ENCODE results near the gene DNPEP.
"Not testable (repeated sequence)": the region's sequence is repeated elsewhere in the genome, so short reads cannot be mapped to it uniquely, and the experiment has no call there.

The DNPEP gene

DNA sequence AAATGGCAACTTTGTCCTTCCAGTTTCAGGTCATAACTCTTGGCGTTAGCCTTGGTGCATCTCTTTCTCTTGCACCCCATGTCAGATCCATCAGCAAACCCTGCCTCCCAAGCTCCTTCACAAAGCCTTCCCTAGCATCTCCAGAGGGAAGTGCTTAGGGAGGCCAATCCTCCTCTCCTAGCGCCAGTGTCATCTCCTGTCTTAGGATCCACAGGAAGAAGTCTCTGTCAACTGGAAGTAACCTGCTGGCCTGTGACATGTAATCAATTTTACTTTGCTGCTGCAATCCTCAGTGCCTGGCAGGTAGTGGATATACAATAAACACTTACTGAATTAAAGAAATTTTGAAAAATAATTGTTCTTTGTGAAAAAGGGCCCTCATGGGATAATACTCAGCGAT, 7.9 kb upstream of the DNPEP start (continued):
- TF ChIP-seq, protein P1, sequence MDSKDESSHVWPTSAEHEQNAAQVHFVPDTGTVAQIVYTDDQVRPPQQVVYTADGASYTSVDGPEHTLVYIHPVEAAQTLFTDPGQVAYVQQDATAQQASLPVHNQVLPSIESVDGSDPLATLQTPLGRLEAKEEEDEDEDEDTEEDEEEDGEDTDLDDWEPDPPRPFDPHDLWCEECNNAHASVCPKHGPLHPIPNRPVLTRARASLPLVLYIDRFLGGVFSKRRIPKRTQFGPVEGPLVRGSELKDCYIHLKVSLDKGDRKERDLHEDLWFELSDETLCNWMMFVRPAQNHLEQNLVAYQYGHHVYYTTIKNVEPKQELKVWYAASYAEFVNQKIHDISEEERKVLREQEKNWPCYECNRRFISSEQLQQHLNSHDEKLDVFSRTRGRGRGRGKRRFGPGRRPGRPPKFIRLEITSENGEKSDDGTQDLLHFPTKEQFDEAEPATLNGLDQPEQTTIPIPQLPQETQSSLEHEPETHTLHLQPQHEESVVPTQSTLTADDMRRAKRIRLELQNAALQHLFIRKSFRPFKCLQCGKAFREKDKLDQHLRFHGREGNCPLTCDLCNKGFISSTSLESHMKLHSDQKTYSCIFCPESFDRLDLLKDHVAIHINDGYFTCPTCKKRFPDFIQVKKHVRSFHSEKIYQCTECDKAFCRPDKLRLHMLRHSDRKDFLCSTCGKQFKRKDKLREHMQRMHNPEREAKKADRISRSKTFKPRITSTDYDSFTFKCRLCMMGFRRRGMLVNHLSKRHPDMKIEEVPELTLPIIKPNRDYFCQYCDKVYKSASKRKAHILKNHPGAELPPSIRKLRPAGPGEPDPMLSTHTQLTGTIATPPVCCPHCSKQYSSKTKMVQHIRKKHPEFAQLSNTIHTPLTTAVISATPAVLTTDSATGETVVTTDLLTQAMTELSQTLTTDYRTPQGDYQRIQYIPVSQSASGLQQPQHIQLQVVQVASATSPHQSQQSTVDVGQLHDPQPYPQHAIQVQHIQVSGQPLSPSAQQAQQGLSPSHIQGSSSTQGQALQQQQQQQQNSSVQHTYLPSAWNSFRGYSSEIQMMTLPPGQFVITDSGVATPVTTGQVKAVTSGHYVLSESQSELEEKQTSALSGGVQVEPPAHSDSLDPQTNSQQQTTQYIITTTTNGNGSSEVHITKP (tag by site-specific recombination; IDR thresholded peaks at IDR 0.05): no peak

DNA sequence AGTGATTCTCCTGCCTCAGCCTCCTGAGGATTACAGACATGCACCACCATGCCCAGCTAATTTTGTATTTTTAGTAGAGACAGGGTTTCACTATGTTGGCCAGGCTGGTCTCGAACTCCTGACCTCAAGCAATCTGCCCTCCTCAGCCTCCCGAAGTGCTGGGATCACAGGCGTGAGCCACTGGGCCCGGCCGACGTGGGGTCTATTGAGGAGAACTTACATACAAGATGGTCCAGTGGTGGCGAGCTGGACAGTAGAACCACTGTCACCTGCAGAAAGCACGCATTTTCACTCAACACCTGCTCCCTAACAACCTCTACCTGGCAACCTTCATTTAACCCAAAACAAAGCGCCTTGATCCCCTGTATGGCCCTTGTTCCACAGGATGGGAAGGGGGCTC, 7.3 kb upstream of the DNPEP start:
- CTCF ChIA-PET; H3K27ac ChIP-seq (ENCODE audit: extremely low read depth, low read depth, low read length); H3K4me1 ChIP-seq (ENCODE audit: control insufficient read depth, insufficient read depth, low read length); H3K4me3 ChIP-seq (ENCODE audit: low read depth, low read length); H3K36me3 ChIP-seq (ENCODE audit: control insufficient read depth in 2 of 2, insufficient read depth in 1 of 2, low read length in 2 of 2); H3K9me3 ChIP-seq (ENCODE audit: control insufficient read depth, insufficient read depth, low read depth, low read length); POLR2A ChIA-PET: not testable (repeated sequence)

DNA sequence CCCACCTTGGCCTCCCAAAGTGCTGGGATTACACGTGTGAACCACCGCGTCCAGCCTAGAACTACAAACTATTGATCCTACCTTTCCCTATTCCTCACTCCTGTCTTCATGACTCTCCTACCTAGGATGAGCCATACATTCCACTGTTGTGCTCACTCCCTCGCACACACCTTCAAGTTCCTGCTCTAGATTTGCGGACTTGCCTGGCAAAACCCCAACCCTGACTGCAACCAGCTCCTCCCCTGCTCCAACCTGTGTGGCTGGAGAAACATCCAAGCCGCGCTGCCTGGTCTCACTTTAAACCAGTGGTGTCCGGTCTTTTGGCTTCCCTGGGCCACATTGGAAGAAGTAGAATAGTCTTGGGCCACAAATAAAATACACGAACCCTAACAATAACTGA, 5.0 kb upstream of the DNPEP start:
- H3K27ac ChIP-seq (ENCODE audit: extremely low read depth, low read depth, low read length): no peak overlapping the region
- POLR2A ChIA-PET: interaction anchor here (1.3 kb wide), 1 partner anchor 10 kb away, joined by 3 read pairs; no protein-coding TSS in a partner anchor
- TF ChIP-seq ZNF544 (tag by site-specific recombination; IDR thresholded peaks at IDR 0.05) (no peak), ZNF623 (tag by site-specific recombination; IDR thresholded peaks at IDR 0.05) (no peak), ZNF560 (tag by site-specific recombination; IDR thresholded peaks at IDR 0.05; ENCODE audit: borderline replicate concordance) (no peak), HOXA7 (CRISPR knock-in tag; IDR thresholded peaks at IDR 0.05; ENCODE audit: borderline replicate concordance) (no peak), ZNF514 (tag by site-specific recombination; IDR thresholded peaks at IDR 0.05) (no peak), ZSCAN16 (tag by site-specific recombination; IDR thresholded peaks at IDR 0.05) (no peak), ZSCAN23 (tag by site-specific recombination; IDR thresholded peaks at IDR 0.05) (no peak), ZNF174 (tag by site-specific recombination; IDR thresholded peaks at IDR 0.05) (no peak), ZNF350 (tag by site-specific recombination; IDR thresholded peaks at IDR 0.05) (no peak), ZNF76 (tag by site-specific recombination; IDR thresholded peaks at IDR 0.05; ENCODE audit: borderline replicate concordance, low read depth) (no peak)
- TF ChIP-seq, protein P2, sequence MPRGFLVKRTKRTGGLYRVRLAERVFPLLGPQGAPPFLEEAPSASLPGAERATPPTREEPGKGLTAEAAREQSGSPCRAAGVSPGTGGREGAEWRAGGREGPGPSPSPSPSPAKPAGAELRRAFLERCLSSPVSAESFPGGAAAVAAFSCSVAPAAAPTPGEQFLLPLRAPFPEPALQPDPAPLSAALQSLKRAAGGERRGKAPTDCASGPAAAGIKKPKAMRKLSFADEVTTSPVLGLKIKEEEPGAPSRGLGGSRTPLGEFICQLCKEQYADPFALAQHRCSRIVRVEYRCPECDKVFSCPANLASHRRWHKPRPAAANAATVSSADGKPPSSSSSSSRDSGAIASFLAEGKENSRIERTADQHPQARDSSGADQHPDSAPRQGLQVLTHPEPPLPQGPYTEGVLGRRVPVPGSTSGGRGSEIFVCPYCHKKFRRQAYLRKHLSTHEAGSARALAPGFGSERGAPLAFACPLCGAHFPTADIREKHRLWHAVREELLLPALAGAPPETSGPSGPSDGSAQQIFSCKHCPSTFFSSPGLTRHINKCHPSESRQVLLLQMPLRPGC (tag by site-specific recombination; IDR thresholded peaks at IDR 0.05): no peak
- TF ChIP-seq, protein P1 (tag by site-specific recombination; IDR thresholded peaks at IDR 0.05): no peak
- TF ChIP-seq, protein P3, sequence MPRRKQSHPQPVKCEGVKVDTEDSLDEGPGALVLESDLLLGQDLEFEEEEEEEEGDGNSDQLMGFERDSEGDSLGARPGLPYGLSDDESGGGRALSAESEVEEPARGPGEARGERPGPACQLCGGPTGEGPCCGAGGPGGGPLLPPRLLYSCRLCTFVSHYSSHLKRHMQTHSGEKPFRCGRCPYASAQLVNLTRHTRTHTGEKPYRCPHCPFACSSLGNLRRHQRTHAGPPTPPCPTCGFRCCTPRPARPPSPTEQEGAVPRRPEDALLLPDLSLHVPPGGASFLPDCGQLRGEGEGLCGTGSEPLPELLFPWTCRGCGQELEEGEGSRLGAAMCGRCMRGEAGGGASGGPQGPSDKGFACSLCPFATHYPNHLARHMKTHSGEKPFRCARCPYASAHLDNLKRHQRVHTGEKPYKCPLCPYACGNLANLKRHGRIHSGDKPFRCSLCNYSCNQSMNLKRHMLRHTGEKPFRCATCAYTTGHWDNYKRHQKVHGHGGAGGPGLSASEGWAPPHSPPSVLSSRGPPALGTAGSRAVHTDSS (tag by site-specific recombination; IDR thresholded peaks at IDR 0.05): no peak
- TF ChIP-seq, protein P4, sequence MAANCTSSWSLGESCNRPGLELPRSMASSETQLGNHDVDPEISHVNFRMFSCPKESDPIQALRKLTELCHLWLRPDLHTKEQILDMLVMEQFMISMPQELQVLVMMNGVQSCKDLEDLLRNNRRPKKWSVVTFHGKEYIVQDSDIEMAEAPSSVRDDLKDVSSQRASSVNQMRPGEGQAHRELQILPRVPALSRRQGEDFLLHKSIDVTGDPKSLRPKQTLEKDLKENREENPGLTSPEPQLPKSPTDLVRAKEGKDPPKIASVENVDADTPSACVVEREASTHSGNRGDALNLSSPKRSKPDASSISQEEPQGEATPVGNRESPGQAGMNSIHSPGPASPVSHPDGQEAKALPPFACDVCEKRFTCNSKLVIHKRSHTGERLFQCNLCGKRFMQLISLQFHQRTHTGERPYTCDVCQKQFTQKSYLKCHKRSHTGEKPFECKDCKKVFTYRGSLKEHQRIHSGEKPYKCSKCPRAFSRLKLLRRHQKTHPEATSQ (tag by site-specific recombination; IDR thresholded peaks at IDR 0.05): no peak
- TF ChIP-seq, protein P5, sequence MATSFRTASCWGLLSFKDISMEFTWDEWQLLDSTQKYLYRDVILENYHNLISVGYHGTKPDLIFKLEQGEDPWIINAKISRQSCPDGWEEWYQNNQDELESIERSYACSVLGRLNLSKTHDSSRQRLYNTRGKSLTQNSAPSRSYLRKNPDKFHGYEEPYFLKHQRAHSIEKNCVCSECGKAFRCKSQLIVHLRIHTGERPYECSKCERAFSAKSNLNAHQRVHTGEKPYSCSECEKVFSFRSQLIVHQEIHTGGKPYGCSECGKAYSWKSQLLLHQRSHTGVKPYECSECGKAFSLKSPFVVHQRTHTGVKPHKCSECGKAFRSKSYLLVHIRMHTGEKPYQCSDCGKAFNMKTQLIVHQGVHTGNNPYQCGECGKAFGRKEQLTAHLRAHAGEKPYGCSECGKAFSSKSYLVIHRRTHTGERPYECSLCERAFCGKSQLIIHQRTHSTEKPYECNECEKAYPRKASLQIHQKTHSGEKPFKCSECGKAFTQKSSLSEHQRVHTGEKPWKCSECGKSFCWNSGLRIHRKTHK (tag by site-specific recombination; IDR thresholded peaks at IDR 0.05): no peak
- H3K4me1 ChIP-seq (ENCODE audit: control insufficient read depth, insufficient read depth, low read length): peaks cover 4% of the 10 kb centered on the region
- H3K9me3 ChIP-seq (ENCODE audit: control insufficient read depth, insufficient read depth, low read depth, low read length): no peaks in the 10 kb centered on the region
- no peaks in the 10 kb centered on the region for H3K36me3 ChIP-seq (ENCODE audit: control insufficient read depth in 2 of 2, insufficient read depth in 1 of 2, low read length in 2 of 2)
- CTCF ChIA-PET: interaction anchor here (0.6 to 8.8 kb wide), 5 partner anchors 10 to 156 kb away, joined by 3 to 91 read pairs (median 5); no protein-coding TSS in a partner anchor
- no peak overlapping the region for H3K4me3 ChIP-seq (ENCODE audit: low read depth, low read length)
